HG03064 (cell line): ENCODE results near the gene GOLGA6L10.
"Not testable (repeated sequence)": the region's sequence is repeated elsewhere in the genome, so short reads cannot be mapped to it uniquely, and the experiment has no call there.

Experiments
- ATAC-seq: cut with Tn5 transposase; IDR thresholded peaks from one replicate; pipeline ENCODE4 v1.9.1; 2021; ENCODE audit warnings: low read depth; ENCODE audit not compliant: unreplicated experiment

The GOLGA6L10 gene

DNA sequence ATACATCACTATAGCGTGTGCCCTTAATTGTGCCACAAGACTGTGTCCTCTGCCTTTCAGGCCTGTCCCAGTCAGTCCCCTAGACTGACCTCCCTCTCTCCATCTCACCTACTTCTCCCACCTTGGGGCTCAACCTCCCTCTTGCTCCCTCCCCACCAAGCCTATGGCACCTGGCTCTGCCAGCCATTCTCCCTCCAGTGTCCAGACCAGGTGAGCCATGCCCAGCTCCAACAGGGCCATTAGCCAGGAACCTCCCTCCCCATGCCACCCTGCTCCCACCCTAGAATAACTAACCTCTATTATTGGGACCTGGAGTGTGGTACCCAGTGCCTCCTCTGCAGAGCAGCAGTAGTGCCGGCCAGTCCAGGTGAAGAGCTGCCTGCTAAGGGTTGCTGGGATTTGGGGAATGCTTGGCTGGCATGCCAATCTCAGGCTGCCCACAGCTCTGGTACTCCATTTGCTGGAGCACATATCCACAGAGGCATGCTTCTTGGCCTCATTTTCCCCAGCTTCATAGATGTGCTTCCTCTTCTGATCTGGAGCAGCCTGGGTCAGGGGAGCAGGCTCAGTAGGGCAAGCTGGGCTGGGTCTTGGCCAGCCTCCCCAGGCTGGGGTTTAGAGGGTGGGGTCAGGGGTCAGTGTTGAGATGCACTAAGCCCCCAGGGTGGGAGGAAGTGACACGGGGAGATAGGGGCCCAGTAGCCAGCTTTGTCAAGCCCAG, 47.8 kb downstream of the GOLGA6L10 start:
- ATAC-seq, result no peak

DNA sequence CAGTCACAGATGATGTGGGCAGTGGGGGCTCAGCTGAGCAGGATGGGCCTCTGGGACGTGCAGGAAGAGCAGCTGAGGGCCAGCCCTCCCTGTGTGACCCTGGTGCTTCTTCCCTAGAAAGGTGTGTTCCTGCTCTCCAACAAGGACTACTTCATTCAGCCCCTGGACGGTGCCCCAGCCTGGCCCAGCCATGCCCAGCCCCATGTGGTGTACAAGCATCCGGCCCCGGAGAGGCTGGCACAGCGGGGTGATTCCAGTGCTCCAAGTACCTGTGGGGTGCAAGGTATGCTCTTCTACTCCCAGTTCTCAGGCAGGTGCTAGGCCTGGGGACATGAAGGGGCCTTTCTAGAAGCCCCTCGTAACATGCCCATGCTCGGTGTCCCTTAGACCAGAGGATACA, 48.4 kb downstream of the GOLGA6L10 start:
- ATAC-seq, result no peak

DNA sequence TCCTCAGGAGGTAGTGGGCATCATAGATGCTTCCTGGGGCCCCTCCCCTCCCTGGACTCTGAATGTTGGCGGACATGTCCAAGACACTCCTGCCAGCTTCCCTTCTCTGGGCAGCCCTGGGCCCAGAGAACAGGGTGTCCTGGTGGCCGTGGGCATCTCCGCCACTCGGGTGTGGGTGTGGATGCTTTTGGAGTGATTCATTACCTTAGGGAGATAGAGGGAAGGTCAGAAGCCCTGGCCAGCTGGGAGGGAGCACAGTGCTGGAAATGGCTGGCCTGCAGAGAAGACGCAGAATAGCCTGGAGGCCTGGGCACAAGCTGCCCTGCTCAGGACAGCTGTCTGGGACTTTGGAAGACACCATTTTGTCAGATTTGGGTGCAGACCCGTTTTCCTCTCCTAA, 48.9 kb downstream of the GOLGA6L10 start:
- ATAC-seq, result not testable (repeated sequence)

DNA sequence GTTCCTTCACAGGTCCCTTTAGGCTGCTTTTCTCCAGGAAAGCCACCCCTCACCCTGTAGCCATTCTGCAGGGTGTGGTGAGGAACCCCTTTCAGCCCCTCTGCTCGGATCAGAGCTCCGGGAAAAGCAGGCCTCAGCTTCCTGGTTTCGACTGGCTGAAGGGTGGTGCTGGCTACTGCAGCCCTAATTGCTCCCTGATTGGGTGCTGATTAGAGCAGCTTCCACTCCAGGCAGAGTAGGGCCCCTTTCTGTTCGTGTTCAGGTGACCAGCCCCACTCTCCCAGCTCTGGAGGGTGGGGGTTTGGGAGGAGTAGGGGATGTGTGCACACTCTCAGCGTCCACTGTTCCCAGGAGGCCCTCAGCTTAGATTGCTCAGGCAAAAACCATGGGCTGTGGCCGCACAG, 49.8 kb downstream of the GOLGA6L10 start:
- not testable (repeated sequence) for ATAC-seq

DNA sequence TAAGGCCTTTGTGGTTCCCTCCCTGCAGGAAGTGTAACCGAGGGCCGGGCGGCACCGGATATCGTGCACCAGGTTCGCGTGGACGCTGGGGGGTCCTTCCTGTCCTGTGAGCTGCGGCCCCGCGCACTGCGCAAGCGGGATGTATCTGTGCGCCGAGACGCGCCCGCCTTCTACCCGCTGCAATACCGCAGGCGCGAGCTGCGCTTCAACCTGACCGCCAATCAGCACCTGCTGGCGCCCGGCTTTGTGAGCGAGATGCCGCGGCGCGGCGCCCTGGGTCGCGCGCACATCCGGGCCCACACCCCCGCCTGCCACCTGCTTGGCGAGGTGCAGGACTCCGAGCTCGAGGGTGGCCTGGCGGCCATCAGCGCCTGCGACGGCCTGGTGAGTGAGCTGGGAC, 50.8 kb downstream of the GOLGA6L10 start:
- no peak for ATAC-seq

DNA sequence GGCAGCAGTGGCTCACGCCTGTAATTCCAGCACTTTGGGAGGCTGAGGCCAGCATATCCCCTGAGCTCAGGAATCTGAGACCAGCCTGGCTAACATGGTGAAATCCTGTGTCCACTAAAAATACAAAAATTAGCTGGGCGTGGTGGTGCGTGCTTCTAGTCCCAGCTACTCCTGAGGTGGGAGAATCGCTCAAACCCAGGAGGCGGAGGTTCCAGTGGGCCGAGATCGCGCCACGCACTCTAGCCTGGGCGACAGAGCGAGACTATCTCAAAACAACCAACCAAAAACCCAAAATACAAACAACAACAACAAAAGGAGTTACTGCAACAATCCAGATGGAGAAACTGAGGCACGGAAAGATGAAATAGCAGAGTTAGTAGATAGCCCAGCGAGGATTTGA, 51.2 kb downstream of the GOLGA6L10 start:
- ATAC-seq, result no peak

DNA sequence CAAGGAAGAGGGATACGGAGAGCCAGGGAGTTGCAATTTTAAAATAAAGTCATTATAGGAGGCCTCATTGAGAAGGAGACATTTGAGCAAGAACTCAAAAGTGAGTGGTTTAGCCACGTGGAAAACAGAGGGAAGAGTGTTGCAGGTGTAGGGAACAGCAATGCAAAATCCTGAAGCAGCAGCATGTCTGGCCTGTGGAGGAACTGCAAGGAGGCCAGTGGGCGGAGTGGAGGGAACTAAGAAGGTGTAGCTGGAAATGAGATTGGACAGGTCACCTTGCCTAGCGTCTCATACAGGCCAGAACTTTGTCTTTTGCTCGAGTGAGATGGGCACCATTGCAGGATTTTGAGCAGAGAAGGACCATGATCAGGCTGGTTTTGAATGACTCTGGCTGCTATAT, 51.7 kb downstream of the GOLGA6L10 start:
- ATAC-seq, result no peak

DNA sequence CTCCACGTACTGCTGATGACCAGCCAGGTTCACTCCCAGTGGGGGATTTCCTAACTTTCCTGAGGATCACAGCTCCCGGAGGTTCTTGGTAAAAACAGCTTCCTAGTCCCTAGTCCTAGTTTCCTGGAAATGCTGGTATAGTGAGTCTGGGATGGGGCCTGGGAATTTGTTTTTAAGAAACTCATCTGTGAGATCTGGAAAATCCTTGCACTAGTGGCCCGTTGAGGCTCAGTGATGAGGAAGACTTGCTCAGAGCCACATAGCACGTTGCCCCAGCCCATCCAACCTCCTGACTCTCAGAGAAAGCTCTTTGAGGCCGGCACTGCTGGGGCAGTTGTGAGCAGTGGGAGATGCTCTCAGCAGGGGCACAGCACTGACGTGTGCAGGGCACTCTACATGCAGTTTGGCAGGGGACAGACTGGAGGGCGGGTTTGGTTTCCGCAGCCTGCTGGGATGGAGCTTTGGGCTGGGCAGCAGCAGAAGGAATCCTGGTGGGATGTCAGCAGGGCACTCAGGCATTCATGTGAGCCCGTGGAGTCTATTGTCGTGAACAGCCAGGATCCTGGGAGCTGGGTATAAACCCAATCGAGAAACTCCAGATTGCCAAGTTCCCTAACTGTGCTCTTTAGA, 55.1 kb downstream of the GOLGA6L10 start:
- ATAC-seq, result no peak

DNA sequence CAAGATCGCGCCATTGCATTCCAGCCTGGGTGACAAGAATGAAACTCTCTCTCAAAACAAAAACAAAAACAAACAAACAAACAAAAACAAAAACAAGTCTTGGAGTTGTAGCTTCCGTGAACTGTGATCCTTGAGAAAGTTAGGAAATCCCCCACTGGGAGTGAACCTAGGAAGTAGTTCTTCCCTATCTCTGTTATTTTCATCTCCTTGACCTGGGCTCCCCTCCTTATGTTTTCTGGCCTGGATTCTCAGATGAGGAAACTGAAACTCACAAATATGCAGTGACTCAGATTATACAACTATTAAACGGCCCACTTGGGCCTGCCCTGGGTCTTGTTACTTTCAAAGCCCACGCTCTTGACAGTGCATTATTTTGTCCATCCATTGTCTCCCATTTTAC, 57.0 kb downstream of the GOLGA6L10 start:
- ATAC-seq, result no peak
